CD14-positive monocyte (primary cell): ENCODE results near the gene MORN4. TPM values are rescaled to one million over a fixed set of nuclear protein-coding genes. Genes with fewer than 3 reads are reported as not detected.

Experiments used
- DNase-seq, 3 donors: peaks; one replicate each; pipeline ENCODE4 v3.0.0-alpha.2; 2011 to 2022
- H2AFZ ChIP-seq: 2 replicates; pipeline ENCODE4 v1.6.0; 2012; ENCODE audit warnings: mild to moderate bottlenecking, low read depth, low read length, inconsistent platforms; ENCODE audit not compliant: insufficient read depth, poor library complexity, severe bottlenecking
- H3K27ac ChIP-seq, 2 donors: 1 replicate in 1 of 2; 2 replicates in 1 of 2; pipeline ENCODE4 v1.5.1; 2012 to 2013; ENCODE audit warnings: low read length in 2 of 2, control low read depth in 1 of 2, inconsistent platforms in 1 of 2, low read depth in 1 of 2, mild to moderate bottlenecking in 1 of 2
- H3K27me3 ChIP-seq, 2 donors: one replicate each; pipeline versions ENCODE4 v1.6.0 to v1.6.1; 2011 to 2013; ENCODE audit warnings: low read length in 2 of 2; ENCODE audit not compliant: control insufficient read depth in 2 of 2, insufficient read depth in 2 of 2
- H3K36me3 ChIP-seq, 2 donors: replicated peaks in 1 of 2; 1 replicate in 1 of 2; 2 replicates in 1 of 2; pipeline versions ENCODE4 v1.5.1 to v1.6.1; 2012 to 2013; ENCODE audit warnings: low read length in 2 of 2, control low read depth in 1 of 2, inconsistent platforms in 1 of 2, mild to moderate bottlenecking in 1 of 2; ENCODE audit not compliant: insufficient read depth in 2 of 2, control insufficient read depth in 1 of 2
- H3K4me1 ChIP-seq, 2 donors: 1 replicate in 1 of 2; 2 replicates in 1 of 2; pipeline versions ENCODE4 v1.5.1 to v1.6.1; 2012 to 2013; ENCODE audit warnings: low read length in 2 of 2, control low read depth in 1 of 2, inconsistent platforms in 1 of 2, mild to moderate bottlenecking in 1 of 2, moderate library complexity in 1 of 2; ENCODE audit not compliant: insufficient read depth in 2 of 2, control insufficient read depth in 1 of 2
- H3K4me2 ChIP-seq: replicated peaks from 2 replicates; pipeline ENCODE3; 2012; ENCODE audit warnings: low read length, moderate library complexity, mild to moderate bottlenecking; ENCODE audit not compliant: poor library complexity, severe bottlenecking; ENCODE audit errors: extremely low read depth
- H3K4me3 ChIP-seq, 3 experiments: fragments of 200-600 bp in 1 of 3; sonication (generic) in 1 of 3; replicated peaks in 1 of 3; 1 replicate in 2 of 3; 2 replicates in 1 of 3; pipeline ENCODE4 v1.5.1; 2011 to 2013; ENCODE audit warnings: low read length in 3 of 3, mild to moderate bottlenecking in 3 of 3, control low read depth in 2 of 3, low read depth in 2 of 3, inconsistent platforms in 1 of 3, moderate library complexity in 1 of 3
- H3K79me2 ChIP-seq: 2 replicates; pipeline ENCODE4 v1.6.0; 2012; ENCODE audit warnings: mild to moderate bottlenecking, control low read depth, inconsistent platforms, low read length, moderate library complexity; ENCODE audit not compliant: insufficient read depth
- H3K9ac ChIP-seq: 2 replicates; pipeline ENCODE4 v1.6.0; 2017; ENCODE audit warnings: low read length, mild to moderate bottlenecking; ENCODE audit not compliant: insufficient read depth, poor library complexity, severe bottlenecking
- H3K9me3 ChIP-seq, 2 donors: replicated peaks in 1 of 2; 1 replicate in 1 of 2; 2 replicates in 1 of 2; pipeline versions ENCODE4 v1.5.1 to v1.6.1; 2012 to 2013; ENCODE audit warnings: low read length in 2 of 2, control low read depth in 1 of 2; ENCODE audit not compliant: control insufficient read depth in 1 of 2, insufficient read depth in 1 of 2
- H4K20me1 ChIP-seq: 2 replicates; pipeline ENCODE4 v1.6.0; 2012; ENCODE audit warnings: mild to moderate bottlenecking, low read length, control low read depth, moderate library complexity; ENCODE audit not compliant: insufficient read depth
- H3K27ac Mint-ChIP-seq, 7 donors: one replicate each; pipeline ENCODE4 v1.8.0; 2020; ENCODE audit warnings: mild to moderate bottlenecking in 7 of 7, mixed read lengths in 7 of 7, moderate library complexity in 6 of 7, inconsistent platforms in 2 of 7
- H3K27me3 Mint-ChIP-seq, 3 donors: one replicate each; pipeline ENCODE4 v1.8.0; 2021 to 2022; ENCODE audit warnings: low read depth in 3 of 3, mild to moderate bottlenecking in 3 of 3, mixed read lengths in 3 of 3, moderate library complexity in 3 of 3, inconsistent platforms in 1 of 3
- H3K36me3 Mint-ChIP-seq, 2 donors: one replicate each; pipeline ENCODE4 v1.8.0; 2020; ENCODE audit warnings: mixed read lengths in 2 of 2, inconsistent platforms in 1 of 2, mild to moderate bottlenecking in 1 of 2
- H3K4me1 Mint-ChIP-seq: one replicate; pipeline ENCODE4 v1.8.0; 2020; ENCODE audit warnings: mild to moderate bottlenecking, mixed read lengths
- H3K4me3 Mint-ChIP-seq, 2 donors: one replicate each; pipeline ENCODE4 v1.8.0; 2020; ENCODE audit warnings: mild to moderate bottlenecking in 2 of 2, mixed read lengths in 2 of 2, moderate library complexity in 1 of 2
- H3K9me3 Mint-ChIP-seq, 7 donors: one replicate each; pipeline ENCODE4 v1.8.0; 2020 to 2022; ENCODE audit warnings: mixed read lengths in 7 of 7, mild to moderate bottlenecking in 6 of 7, moderate library complexity in 6 of 7, inconsistent platforms in 2 of 7
- CTCF ChIP-seq: fragments of 200-600 bp; IDR thresholded peaks from one replicate; pipeline ENCODE4 v1.8.0; 2022; ENCODE audit warnings: antibody characterized with exemption, mild to moderate bottlenecking
- WGBS: methylation state at CpG from one replicate; pipeline ENCODE4 v1.1.5; 2013; ENCODE audit warnings: missing lambda C conversion rate; ENCODE audit not compliant: insufficient coverage; 5-methylcytosine and 5-hydroxymethylcytosine counted together
- intact Hi-C, 2 donors: fragments of 100-400 bp; cut with micrococcal nuclease; formaldehyde crosslinking; loops; one replicate each; pipeline versions ENCODE4 v1.15.0 to v1.15.1; 2023
- polyA plus RNA-seq, 3 donors: library from polyadenylated mRNA; depleted of rRNA in 1 of 3; unstranded in 2 of 3; stranded (reverse) in 1 of 3; fragments of 300-500 nt in 2 of 3; fragments of >200 nt in 1 of 3; fragmentation: Illumina TruSeq in 2 of 3; gene quantifications; 1 replicate in 2 of 3; 2 replicates in 1 of 3; pipeline ENCODE4 v1.2.3, GENCODE V29; 2012 to 2021

The MORN4 gene
- polyA plus RNA-seq, 3 donors, result not detected

GRCh38 chr10:97679594-97679993 is 46.3 kb upstream of the MORN4 start:
- no peak overlapping the region for H3K27ac ChIP-seq
- no peak for TF ChIP-seq CTCF
- H3K4me3 Mint-ChIP-seq, result no peak overlapping the region
- no peak overlapping the region for H3K27ac Mint-ChIP-seq
- peaks cover 21 to 27% of the 10 kb centered on the region in 2 donors for H3K4me1 ChIP-seq
- H3K9me3 Mint-ChIP-seq, result no peaks in the 10 kb centered on the region
- H3K36me3 Mint-ChIP-seq, result peaks cover 20 to 26% of the 10 kb centered on the region in 2 donors
- WGBS, result 95% methylated on average over 16 of the region's 16 CpGs
- H3K4me3 ChIP-seq, result no peak overlapping the region
- peaks cover 31% of the 10 kb centered on the region for H3K4me1 Mint-ChIP-seq
- no peaks in the 10 kb centered on the region for H3K9me3 ChIP-seq
- H3K79me2 ChIP-seq, result no peaks in the 10 kb centered on the region
- intact Hi-C loops, result loop anchor here (5.0 kb wide), 2 partner anchors 33 to 53 kb away; partner anchors contain the start of gene MARVELD1 (in 1 of the 2)
- no peaks in the 10 kb centered on the region for H3K27me3 Mint-ChIP-seq
- H3K27me3 ChIP-seq, result no peaks in the 10 kb centered on the region
- no peak overlapping the region for H3K9ac ChIP-seq
- H2AFZ ChIP-seq, result no peak overlapping the region
- no peak overlapping the region for H3K4me2 ChIP-seq
- H3K36me3 ChIP-seq, result peaks cover 12 to 18% of the 10 kb centered on the region in 2 donors
- DNase-seq, result no peak
- H4K20me1 ChIP-seq, result no peaks in the 10 kb centered on the region

GRCh38 chr10:97676770-97677581 is 43.7 kb upstream of the MORN4 start:
- peaks cover 43 to 51% of the 10 kb centered on the region in 2 donors for H3K36me3 Mint-ChIP-seq

More at GRCh38 chr10:97676770-97677581, 43.7 kb upstream of the MORN4 start:
- Histone ChIP-seq H3K4me1 (peaks cover 8 to 11% of the 10 kb centered on the region in 2 donors), H3K4me2 (no peak overlapping the region), H4K20me1 (no peaks in the 10 kb centered on the region), H2AFZ (no peak overlapping the region), H3K27me3 (no peaks in the 10 kb centered on the region), H3K4me3 (no peak overlapping the region), H3K36me3 (peaks cover 33 to 43% of the 10 kb centered on the region in 2 donors), H3K27ac (peak overlapping the region in 1 of 2 donors; percentile 22), H3K9me3 (no peaks in the 10 kb centered on the region), H3K9ac (no peak overlapping the region), H3K79me2 (no peaks in the 10 kb centered on the region)
- TF ChIP-seq CTCF, result peak; percentile 97
- H3K27me3 Mint-ChIP-seq, result no peaks in the 10 kb centered on the region
- H3K9me3 Mint-ChIP-seq, result no peaks in the 10 kb centered on the region
- intact Hi-C loops, result loop anchor here (5.0 kb wide), 2 partner anchors 35 to 55 kb away; partner anchors contain the start of gene MARVELD1 (in 1 of the 2)
- peak in 2 of 3 donors; percentile 54 to 68 for DNase-seq
- WGBS, result 100% methylated on average over 1 of the region's 2 CpGs
- H3K4me1 Mint-ChIP-seq, result peaks cover 19% of the 10 kb centered on the region
- peak overlapping the region in 6 of 7 donors; percentile 20 to 61 (median 48) for H3K27ac Mint-ChIP-seq
- no peak overlapping the region for H3K4me3 Mint-ChIP-seq
